Testis (tissue), 2 donors: ENCODE data around the gene SAP30BP.

Experiments used
- CTCF ChIP-seq, 3 experiments: fragments of 450-650 bp in 2 of 3; fragments of 200-600 bp in 1 of 3; sonication (generic) in 1 of 3; IDR thresholded peaks; one replicate each; pipeline ENCODE4 v1.5.1; 2016 to 2019; ENCODE audit warnings: antibody characterized with exemption in 3 of 3, mild to moderate bottlenecking in 2 of 3, moderate library complexity in 1 of 3
- POLR2A ChIP-seq: fragments of 450-650 bp; IDR thresholded peaks from one replicate; pipeline ENCODE4 v1.6.1; 2017; ENCODE audit warnings: antibody characterized with exemption, mild to moderate bottlenecking, moderate library complexity

- TF ChIP-seq CTCF (IDR thresholded peaks at IDR 0.05) (no peak), POLR2A (no peak)
These were observed 28.1 kb downstream of the SAP30BP start for GRCh38 chr17:75695141-75695829.
